ENCODE measurements around the gene BRINP1. TPM values are rescaled to one million over a fixed set of nuclear protein-coding genes. Genes with fewer than 3 reads are reported as not detected.
A peak's percentile ranks its signal among the peaks of the same experiment; 100 is the strongest.

Gene BRINP1
- total and polyA plus RNA-seq, 2 of the 8 experiments (the other 6 are each of a cell fraction or from before 2014, with no cell fraction given), result 19.5 to 20.5 TPM

DNA sequence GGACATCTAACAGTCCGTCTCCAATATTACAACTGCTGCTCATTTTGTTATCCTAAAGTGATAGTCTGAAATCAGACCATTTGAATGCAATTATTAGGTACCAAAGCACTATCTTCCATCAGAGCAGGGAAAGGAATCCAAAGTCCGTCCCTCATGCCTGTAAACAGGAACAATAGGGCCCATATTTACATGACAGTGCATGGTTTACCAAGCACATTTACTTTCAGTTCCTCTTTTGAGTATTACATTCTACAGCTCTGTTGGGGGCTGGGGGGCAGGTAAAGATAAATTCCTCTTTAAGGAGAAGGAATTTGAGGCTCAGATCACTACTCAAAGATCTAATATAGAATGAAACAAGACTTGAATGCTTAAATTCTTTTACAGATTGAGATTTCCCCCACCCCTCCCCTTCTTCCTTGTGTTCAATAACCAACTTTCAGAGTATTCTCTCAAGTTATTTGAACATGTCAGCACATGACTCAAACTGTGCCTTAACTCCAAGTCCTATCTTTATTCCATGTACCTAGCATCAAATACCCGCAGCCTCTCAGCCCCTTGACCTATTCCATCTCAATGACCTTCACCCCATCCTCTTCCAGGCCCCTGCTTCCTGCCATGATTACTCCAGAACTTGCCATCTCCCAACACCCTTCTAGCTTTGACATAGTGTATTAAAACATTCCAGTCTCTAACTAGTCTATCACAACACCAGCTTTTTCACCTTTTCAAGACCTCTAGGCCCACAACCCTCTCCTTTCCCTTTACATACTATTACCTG lies 71.0 kb downstream of the BRINP1 start (continued):
- peak; percentile 56; the same call in 1 of the 2 replicates for TF ChIP-seq BACH1 (IDR thresholded peaks at IDR 0.05; ENCODE audit: low read length)
- no peak for TF ChIP-seq NRF1 (IDR thresholded peaks at IDR 0.05; ENCODE audit: low read depth, low read length)
- no peak for TF ChIP-seq GABPA (IDR thresholded peaks at IDR 0.05; ENCODE audit: borderline replicate concordance, insufficient read depth, low read length)
- peak in 1 of 2 experiments; percentile 94; a peak in 1 of 3 replicates for TF ChIP-seq EP300 (IDR thresholded peaks at IDR 0.05; ENCODE audit: borderline replicate concordance in 1 of 2, low read depth in 2 of 2, low read length in 2 of 2)
- no peak for TF ChIP-seq HDAC6 (IDR thresholded peaks at IDR 0.05; ENCODE audit: low read depth, low read length)
- TF ChIP-seq TAF7 (optimal IDR thresholded peaks at IDR 0.05; ENCODE audit: borderline replicate concordance, low read depth, low read length), result no peak
- no peak for TF ChIP-seq POLR2A (IDR thresholded peaks at IDR 0.05; ENCODE audit: control extremely low read depth in 1 of 2, low read depth in 2 of 2, low read length in 2 of 2)
- no peak for TF ChIP-seq RFX5 (IDR thresholded peaks at IDR 0.05; ENCODE audit: borderline replicate concordance, low read depth, low read length)
- no peak for TF ChIP-seq GTF2F1 (IDR thresholded peaks at IDR 0.05; ENCODE audit: borderline replicate concordance, low read depth, low read length)
- no peak for TF ChIP-seq PHF8 (conservative IDR thresholded peaks at IDR 0.05; ENCODE audit: low read depth, low read length)
- TF ChIP-seq CREB1 (IDR thresholded peaks at IDR 0.05), result no peak
- no peak for TF ChIP-seq SIX5 (IDR thresholded peaks at IDR 0.05; ENCODE audit: low read depth, low read length)
- no peak for TF ChIP-seq MAX (IDR thresholded peaks at IDR 0.05)
- TF ChIP-seq POLR2AphosphoS5 (IDR thresholded peaks at IDR 0.05; ENCODE audit: low read depth, low read length), result no peak
- TF ChIP-seq POU5F1 (IDR thresholded peaks at IDR 0.05; ENCODE audit: low read depth, low read length), result peak; percentile 91
